Hematopoietic multipotent progenitor cell treated with erythropoietin and hydrocortisone succinate and interleukin-3 and kit ligand, for 17 days (in vitro differentiated cells): ENCODE measurements around the gene USP32.

Experiments
- DNase-seq: peaks from one replicate; pipeline ENCODE4 v3.0.0-alpha.2; 2015; ENCODE audit warnings: low spot score

USP32 gene

GRCh38 chr17:60174035-60174434 lies 217.9 kb downstream of the USP32 start:
- DNase-seq: no peak

GRCh38 chr17:60173304-60173819 lies 218.6 kb downstream of the USP32 start:
- DNase-seq: no peak

- DNase-seq: no peak
These were observed 220.2 kb downstream of the USP32 start for GRCh38 chr17:60171753-60172079.

DNA sequence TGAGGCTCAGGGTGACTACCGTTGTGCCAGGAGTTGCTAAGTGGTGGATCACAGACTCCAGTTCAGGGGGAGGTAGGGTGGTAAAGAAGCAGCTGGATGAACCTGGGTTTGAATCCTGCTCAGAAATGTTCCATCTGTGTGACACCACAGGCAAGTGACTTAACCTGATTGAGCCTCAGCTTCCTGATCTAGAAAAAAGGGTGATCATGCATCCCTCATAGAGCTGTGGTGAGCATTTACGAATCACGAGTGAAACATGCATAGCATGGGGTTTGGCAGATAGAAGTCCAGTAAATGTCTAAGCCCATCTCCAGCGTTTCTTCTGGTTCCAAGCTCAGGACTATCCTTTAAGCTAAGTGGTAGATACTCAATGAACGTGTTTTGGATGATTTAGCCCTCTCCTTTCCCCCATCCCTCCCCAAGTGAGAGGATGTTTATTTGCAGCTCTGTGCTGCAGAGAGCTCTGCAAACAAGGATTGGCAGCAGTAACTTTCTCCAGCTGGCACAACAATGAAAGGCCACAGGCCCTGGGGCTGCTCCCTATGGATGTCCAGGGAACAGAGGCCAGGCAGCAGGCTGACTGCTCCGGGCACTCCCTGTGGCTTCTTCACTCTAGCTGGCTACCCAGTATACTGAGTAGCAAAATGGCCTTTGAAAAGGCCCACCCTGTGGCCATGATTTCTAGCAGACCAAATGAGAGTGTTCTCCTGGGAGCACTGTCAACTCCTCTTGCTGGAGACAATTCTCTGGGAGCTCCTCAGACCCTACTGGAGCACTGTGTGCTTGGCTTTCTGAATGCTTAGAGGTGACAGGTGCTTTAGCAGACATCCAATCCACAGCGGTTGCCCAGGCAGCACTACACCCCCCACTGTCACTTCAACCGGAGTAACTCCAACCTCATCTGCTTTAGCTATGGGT lies 220.8 kb downstream of the USP32 start:
- DNase-seq: no peak

- no peak for DNase-seq
These were observed 221.8 kb downstream of the USP32 start for GRCh38 chr17:60169921-60170817.

- no peak for DNase-seq
These were observed 223.3 kb downstream of the USP32 start for GRCh38 chr17:60168654-60169053.

DNA sequence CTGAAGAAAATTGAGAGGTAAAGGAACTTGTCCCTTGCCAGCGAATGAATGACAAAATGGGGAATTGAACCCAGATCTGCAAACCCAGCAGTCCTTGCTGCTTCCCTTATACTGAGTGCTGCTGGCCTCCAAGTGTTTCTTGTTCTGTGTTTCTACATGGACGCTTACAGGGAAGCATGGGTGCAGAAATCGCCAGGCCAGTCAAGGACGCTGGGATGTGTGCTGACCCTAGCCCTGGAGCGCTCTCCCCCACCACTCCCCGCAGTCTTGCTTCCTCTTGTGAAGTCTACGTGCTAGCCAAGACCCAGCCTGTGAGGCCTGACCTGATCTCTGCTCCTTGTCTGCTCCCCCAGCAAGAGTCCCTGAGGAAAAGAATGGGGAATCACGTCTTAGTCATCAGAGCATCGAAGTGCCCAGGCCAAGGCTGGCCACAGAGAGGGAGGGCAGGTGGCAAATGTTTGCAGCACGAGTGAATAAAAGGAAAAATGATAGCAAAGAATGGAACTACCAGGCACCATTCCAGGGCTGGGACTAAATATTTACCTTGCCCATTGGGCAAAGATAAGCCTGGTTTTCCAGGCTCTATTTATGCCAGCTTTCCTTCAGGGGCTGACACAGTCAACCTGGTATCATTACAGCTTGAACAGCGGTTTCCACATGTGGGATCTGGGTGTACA lies 224.7 kb downstream of the USP32 start:
- no peak for DNase-seq

GRCh38 chr17:60165971-60166370 lies 226.0 kb downstream of the USP32 start:
- no peak for DNase-seq

GRCh38 chr17:60165223-60165622 lies 226.7 kb downstream of the USP32 start:
- DNase-seq: no peak

- DNase-seq: no peak
These were observed 227.2 kb downstream of the USP32 start for GRCh38 chr17:60164697-60165096.

DNA sequence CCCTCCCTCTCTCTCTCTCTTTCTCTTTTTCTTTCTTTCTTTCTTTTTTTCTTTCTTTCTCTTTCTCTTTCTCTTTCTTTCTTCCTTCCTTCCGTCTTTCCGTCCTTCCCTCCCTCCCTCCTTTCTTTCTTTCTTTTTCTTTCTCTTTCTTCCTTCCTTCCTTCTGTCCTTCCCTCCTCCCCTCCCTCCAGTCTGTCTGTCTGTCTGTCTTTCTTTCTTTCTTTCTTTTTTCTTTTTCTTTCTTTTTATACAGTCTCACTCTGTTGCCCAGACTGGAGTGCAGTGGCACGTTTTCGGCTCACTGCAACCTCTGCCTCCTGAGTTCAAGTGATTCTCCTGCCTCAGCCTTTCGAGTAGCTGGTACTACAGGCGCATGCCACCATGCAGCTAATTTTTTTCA lies 227.8 kb downstream of the USP32 start:
- DNase-seq: no peak

GRCh38 chr17:60163108-60163784 lies 228.7 kb downstream of the USP32 start:
- no peak for DNase-seq

DNA sequence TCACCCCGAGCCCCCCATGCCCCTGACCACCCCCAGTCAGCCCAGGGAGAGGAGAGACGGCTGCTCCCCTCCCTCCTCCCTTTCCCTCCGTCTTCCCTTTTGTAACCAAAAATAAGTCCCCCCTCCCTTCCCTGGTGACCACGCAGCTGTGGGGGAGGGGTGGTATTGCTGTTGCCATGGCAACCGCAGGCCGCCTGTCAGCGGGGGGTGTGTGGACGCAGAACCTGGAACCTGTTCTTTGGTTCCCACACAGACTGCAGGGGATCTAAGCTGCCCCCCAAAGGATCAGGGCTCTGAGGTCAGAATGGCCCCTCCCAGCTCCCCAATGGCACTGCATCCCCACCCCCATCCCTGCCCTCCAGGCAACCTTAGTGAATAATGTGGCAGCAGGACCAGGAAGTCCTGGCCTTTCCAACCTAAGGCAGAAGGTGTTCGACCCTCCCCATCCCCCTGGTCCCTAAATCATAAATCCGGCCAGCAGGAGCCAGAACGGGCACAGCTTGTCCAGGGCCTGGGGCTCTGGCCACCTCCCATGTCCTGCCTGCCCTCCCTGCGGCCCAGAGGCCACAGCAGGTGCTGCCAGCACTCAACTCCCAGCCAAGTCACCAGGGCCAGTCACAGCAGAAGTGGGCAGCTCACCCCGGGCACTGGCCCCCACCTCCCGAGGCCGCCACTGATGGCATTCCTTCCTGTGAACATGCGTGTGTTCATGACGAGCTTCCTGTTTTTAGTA lies 230.2 kb downstream of the USP32 start:
- no peak for DNase-seq

DNA sequence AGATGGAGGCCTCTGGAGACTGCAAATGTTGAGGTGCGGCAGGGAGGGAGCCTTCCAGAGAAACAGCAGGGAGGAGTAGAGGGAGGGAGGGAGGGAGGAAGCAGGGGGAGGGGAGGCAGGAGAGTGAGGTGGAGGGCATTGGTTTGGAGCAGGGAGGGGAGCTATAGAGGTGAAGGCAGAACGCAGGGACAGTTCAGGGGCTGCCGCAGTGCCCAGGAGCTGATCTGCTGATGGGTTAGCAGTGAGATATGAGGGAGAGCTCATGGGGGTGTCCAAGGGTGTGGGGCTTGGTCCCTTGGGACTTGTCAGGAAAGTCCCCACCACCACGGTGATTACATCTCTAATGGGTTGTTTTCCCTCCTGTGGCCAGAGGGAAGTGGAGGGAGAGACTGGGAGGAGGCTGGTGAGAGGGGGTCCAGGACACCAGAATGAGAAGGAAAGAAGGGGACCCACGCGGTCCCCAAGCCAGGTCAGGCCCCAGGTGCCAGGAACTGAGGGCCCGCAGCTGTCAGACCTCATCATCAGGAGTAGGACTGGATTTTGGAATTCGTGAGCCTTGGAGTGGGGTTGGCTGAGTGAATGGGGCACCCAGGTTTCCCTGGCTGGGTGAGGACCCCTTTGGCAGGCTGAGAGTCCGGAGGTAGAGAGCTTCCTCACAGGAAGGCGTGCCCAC lies 231.0 kb downstream of the USP32 start:
- DNase-seq: no peak

DNA sequence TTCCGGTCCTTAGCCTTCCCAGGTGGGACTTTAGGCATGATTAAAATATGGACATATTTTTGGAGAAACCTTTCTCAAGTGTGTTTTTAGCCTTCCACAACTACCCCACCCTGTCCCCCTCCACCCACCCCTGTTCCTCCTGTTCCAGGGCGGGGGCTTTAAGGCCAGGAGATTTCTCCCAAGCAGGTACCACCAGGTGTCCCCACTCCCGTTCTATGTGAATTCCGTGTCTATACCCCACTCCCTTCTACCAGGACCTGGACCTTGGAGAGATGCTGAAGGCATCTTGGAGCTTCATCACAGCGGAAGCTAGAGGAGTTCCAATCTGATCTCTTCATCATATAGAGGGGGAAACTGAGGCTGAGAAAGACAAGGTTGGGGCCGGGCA lies 232.5 kb downstream of the USP32 start:
- no peak for DNase-seq

- no peak for DNase-seq
These were observed 233.0 kb downstream of the USP32 start for GRCh38 chr17:60158751-60159478.

- no peak for DNase-seq
These were observed 234.4 kb downstream of the USP32 start for GRCh38 chr17:60157487-60158040.

GRCh38 chr17:60156746-60157145 lies 235.2 kb downstream of the USP32 start:
- DNase-seq: no peak

- DNase-seq: no peak
These were observed 236.1 kb downstream of the USP32 start for GRCh38 chr17:60155815-60156214.
